WI38 (cell line): ENCODE measurements around the gene C10orf62.

Experiments
- H3K4me3 ChIP-seq: 2 replicates; pipeline ENCODE4 v1.5.1; 2011; ENCODE audit warnings: low read depth, mild to moderate bottlenecking, control low read depth, low read length
- CTCF ChIP-seq: IDR thresholded peaks from 2 replicates; pipeline ENCODE4 v1.5.1; 2012; ENCODE audit warnings: low read depth, mild to moderate bottlenecking, control low read depth, low read length

Gene C10orf62

DNA sequence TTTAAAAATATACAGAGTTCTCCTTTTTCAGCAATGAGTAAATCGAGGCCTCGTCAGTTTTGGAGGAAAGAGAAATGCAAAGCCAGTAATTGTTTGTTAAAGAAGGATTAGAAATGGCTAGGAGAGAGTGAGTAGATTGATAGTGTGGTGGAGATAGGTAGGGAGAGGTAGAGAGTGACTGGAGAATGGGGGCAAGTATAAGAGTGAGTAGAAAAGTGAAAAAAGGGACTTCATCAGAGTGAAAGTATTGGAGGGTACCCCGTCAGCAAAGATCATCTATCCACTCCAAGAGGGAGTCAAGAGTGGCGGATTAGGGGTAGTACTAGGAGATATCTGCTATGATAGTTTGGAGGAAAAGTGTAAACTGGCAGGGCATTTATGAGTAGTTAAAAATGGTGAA is 26.2 kb upstream of the C10orf62 start:
- TF ChIP-seq CTCF: no peak

GRCh38 chr10:97564776-97565175 is 24.7 kb upstream of the C10orf62 start:
- H3K4me3 ChIP-seq: no peak overlapping the region
- no peak for TF ChIP-seq CTCF

More for the DNA sequence above, 26.2 kb upstream of the C10orf62 start:
- H3K4me3 ChIP-seq: no peak overlapping the region

- H3K4me3 ChIP-seq: no peak overlapping the region
These were observed 23.1 kb upstream of the C10orf62 start for GRCh38 chr10:97566336-97566996.

DNA sequence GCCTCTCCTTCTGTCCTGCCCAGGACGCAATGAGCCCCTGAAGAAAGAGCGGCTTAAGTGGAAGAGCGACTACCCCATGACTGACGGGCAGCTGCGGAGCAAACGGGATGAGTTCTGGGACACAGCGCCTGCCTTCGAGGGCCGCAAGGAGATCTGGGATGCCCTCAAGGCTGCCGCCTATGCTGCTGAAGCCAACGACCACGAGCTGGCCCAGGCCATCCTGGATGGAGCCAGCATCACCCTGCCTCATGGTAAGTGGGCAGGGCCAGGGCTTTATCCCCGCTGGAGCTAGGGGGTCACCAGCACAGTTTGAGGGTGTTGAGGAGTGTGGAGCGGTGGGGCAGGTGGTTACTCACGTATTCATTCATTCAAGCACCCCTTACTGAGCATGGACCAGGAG is 21.6 kb upstream of the C10orf62 start:
- TF ChIP-seq CTCF: no peak
- H3K4me3 ChIP-seq: no peak overlapping the region

More at GRCh38 chr10:97566336-97566996, 23.1 kb upstream of the C10orf62 start:
- no peak for TF ChIP-seq CTCF

DNA sequence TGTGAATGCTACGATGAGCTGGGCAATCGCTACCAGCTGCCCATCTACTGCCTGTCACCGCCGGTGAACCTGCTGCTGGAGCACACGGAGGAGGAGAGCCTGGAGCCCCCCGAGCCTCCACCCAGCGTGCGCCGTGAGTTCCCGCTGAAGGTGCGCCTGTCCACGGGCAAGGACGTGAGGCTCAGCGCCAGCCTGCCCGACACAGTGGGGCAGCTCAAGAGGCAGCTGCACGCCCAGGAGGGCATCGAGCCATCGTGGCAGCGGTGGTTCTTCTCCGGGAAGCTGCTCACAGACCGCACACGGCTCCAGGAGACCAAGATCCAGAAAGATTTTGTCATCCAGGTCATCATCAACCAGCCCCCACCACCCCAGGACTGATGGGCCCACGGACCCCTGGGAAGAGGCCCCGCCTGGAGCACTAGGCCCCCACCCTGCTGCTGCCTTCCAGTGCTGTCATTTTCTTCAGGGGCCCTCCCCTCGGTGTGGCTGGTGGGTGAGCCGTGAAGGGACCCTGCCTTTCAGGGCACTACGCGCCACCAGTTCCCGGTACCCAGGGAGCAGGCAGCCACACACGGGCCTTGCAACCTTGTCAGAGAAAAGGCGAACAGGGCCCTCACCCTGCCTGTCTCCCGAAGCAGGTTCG is 19.3 kb upstream of the C10orf62 start:
- H3K4me3 ChIP-seq: no peak overlapping the region

GRCh38 chr10:97570789-97571471 is 18.6 kb upstream of the C10orf62 start:
- H3K4me3 ChIP-seq: no peak overlapping the region
- TF ChIP-seq CTCF: no peak

More for the DNA sequence above, 19.3 kb upstream of the C10orf62 start:
- TF ChIP-seq CTCF: no peak

DNA sequence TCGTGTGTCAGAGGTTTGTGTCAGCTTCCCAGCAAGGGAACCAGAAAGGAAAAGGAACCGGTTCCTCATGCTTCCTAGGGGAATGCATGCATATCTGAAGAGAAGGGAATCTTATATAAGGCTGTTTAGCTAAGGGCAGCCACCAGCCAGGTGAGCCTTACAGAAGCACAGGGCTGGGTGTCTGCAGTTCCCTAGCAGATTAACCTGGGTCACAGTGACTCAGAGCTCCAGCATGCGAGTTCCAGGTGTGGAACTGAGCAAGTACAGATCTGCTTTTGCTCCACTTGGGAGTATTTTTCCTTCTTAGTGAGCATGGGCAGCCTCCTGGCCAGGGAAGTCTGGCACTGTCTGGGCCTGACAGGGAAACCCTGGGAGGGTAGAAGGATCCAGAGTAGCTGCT is 17.9 kb upstream of the C10orf62 start:
- no peak overlapping the region for H3K4me3 ChIP-seq
- no peak for TF ChIP-seq CTCF
